Measurements from ENCODE around the gene CCL21.
"Not testable (repeated sequence)": the region's sequence is repeated elsewhere in the genome, so short reads cannot be mapped to it uniquely, and the experiment has no call there.

The CCL21 gene

DNA sequence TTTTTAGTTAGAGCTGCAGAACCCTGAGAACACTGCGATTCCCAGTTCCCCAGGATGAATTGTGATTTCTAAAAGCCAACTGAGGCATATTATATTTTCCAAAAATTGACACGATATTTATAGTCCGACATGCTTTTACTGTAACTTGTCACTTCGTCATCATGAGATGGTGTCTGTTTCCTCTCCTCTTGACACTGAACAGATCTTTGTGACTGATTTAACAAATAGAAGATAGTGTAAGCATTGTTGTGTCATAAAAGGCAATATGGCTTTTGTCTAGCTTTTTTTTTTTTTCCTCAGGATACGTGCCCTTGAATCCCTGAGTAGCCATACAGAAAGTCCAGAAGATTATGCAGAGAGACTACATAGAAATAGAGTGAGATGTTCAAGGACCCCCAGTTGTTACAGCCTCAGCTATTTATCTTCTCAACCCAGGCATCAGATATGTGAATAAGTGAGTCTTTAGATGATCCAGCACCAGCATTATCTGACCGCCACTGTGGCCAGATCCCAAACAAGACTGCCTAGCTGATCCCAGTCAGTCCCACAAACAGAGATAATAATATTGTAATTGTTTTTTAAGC is 27.8 kb upstream of the CCL21 start:
- TF ChIP-seq, protein P1, sequence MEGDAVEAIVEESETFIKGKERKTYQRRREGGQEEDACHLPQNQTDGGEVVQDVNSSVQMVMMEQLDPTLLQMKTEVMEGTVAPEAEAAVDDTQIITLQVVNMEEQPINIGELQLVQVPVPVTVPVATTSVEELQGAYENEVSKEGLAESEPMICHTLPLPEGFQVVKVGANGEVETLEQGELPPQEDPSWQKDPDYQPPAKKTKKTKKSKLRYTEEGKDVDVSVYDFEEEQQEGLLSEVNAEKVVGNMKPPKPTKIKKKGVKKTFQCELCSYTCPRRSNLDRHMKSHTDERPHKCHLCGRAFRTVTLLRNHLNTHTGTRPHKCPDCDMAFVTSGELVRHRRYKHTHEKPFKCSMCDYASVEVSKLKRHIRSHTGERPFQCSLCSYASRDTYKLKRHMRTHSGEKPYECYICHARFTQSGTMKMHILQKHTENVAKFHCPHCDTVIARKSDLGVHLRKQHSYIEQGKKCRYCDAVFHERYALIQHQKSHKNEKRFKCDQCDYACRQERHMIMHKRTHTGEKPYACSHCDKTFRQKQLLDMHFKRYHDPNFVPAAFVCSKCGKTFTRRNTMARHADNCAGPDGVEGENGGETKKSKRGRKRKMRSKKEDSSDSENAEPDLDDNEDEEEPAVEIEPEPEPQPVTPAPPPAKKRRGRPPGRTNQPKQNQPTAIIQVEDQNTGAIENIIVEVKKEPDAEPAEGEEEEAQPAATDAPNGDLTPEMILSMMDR (conservative IDR thresholded peaks at IDR 0.05): no peak
- no peak for TF ChIP-seq ZFX (IDR thresholded peaks at IDR 0.05)
- no peak overlapping the region for H3K27ac ChIP-seq

DNA sequence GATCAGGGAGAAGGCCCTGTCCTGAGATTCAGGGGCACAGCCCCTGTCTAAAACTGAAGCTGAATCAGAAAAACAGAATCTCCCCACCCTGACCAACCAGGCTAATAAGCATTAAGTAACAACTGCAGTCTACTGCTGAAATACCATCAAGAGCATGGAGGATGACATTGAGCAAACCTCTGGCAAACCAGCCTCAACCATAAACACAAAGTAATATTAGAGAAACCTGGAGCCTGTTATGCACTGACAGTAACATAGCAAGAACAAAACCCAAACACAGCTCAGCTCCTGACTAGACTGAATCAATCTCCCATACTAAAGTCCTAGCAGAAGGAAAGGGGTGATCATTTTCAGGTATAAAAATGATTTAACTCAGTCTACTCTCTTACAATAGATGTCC is 24.8 kb upstream of the CCL21 start:
- TF ChIP-seq, protein P1 (conservative IDR thresholded peaks at IDR 0.05): no peak
- no peak for TF ChIP-seq ZFX (IDR thresholded peaks at IDR 0.05)
- no peak overlapping the region for H3K27ac ChIP-seq

DNA sequence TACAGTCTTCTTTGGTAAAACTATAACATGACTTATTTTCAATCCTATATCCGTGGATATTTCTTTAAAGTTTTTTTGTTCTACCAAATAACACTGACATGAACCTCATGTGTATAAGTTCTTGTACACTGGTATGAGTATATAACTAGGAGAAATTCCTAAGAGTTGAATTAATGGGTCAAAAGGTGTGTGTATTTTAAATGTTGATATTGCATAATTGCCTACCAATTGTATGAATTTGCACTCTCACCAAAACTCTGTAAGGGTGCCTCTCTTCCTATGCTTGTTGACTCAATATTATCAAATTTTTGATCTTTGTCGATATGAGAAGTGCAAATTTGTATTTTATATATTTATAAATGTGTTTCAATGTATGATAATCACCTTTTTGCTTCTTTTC is 22.9 kb upstream of the CCL21 start:
- no peak for TF ChIP-seq ZFX (IDR thresholded peaks at IDR 0.05)
- TF ChIP-seq, protein P1 (conservative IDR thresholded peaks at IDR 0.05): no peak
- no peak overlapping the region for H3K27ac ChIP-seq

DNA sequence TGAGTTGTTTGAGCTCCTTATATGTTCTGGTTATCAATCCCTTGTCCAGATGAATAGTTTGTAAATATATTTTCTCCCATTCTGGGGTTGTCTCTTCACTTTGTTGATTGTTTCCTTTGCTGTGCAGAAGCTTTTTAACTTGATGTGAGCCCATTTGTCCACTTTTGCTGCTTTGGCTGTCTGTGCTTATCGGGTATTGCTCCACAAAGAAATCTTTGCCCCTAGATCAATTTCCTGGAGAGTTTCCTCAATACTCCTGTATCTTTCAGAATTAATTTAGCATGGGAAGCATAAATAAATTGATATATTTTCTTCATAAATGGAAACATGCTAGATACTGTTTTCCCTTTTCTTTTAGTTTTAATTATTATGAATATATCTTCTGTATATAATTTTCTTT is 22.5 kb upstream of the CCL21 start:
- TF ChIP-seq, protein P1 (conservative IDR thresholded peaks at IDR 0.05): no peak
- no peak for TF ChIP-seq ZFX (IDR thresholded peaks at IDR 0.05)
- H3K27ac ChIP-seq: no peak overlapping the region

DNA sequence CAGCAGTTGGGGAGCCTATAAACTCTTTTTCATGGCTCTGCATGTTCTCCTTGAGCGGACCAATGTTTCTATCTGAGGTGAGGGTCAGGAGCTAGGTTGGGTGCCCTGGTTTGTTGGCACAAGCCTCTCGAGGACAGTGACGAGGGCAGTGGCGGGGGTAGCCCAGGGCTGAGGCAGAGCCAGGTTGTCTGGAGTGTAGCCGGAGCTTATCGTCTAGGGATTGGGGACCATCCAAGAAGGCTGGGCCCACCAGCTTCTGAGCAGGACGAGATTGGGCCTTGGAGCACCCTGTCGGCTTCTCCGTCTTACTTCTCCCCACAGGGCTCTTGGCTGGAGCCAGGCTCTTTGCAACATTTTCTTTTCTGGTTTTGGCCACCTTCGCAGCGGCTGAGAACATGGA is 13.2 kb upstream of the CCL21 start:
- H3K27ac ChIP-seq: no peak overlapping the region
- TF ChIP-seq, protein P1 (conservative IDR thresholded peaks at IDR 0.05): no peak
- TF ChIP-seq ZFX (IDR thresholded peaks at IDR 0.05): no peak

DNA sequence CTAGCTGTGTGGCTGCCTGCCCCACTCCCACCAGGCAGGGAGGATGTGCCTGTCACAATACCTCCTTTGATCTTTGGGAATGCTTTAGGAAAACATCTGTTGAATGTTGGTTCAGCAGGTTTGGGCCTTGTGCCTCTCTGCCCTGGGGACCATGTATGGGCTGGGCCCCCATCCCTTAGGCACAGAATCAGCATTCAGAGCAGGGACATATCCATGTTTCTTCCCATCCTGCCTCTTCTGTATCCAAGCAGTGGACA is 9.8 kb upstream of the CCL21 start:
- H3K27ac ChIP-seq: not testable (repeated sequence)

DNA sequence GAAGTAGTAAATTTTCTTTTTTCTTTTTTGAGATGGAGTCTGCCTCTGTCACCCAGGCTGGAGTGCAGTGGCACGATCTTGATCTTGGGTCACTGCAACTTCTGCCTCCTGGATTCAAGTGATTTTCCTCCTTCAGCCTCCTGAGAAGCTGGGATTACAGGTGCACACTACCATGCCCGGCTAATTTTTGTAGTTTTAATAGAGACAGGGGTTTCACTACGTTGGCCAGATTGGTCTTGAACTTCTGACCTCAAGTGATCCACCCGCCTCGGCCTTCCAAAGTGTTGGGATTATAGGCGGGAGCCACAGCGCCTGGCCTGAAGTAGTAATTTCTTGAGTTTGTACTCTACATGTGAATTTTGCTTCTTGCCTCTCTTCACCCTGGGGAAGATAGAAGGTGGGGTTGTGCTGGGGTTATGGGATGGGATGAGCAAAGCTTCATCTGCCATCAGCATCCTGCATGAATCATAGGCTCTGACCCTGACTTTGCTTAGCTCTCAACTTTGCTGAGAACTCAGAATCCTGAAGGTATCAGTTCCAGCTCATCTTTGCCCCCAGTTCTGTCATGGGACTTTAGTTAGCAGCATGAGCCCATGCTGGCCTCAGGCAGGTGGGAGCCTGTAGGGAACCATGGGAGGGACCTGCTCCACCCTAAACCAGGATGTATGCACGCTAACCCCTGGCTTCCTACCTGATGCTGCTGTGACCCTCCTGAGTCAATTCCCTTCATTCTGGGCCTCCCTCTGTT is 9.3 kb upstream of the CCL21 start:
- TF ChIP-seq, protein P1 (conservative IDR thresholded peaks at IDR 0.05): no peak
- TF ChIP-seq ZFX (IDR thresholded peaks at IDR 0.05): no peak
- no peak overlapping the region for H3K27ac ChIP-seq

DNA sequence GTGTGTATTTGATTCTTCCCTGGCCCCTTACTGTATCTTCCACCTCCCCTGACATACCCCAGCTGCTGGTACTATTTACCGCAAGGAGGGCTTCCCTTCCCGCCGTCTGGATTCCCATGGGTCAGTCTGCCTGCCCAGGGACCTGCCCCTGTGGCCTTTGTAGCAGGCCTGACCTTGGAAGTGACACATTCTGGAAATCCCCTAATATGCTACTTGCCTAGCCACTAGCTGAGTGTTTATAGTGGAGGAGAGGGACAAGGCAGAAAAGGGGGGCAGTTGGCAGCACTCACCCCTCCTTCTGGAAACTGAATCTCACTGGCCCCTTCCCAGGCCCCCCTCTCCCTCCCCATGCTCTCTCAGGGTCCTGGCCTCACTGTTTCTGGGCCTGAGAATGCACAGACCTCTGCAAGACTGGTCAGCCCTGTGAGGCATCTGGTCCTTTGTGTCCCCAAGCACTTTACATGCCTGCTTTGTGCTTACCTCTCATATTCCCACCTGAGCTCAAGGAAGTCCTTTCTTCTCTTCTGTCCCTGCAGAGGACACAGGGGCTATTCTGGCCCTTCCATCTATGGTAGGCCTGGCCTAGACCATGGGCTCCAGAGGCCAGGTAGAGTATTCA is 8.2 kb upstream of the CCL21 start:
- H3K27ac ChIP-seq: no peak overlapping the region
- TF ChIP-seq, protein P1 (conservative IDR thresholded peaks at IDR 0.05): no peak
- TF ChIP-seq ZFX (IDR thresholded peaks at IDR 0.05): no peak
